HCT116 (cell line): ENCODE data around the gene HUNK.

ENCODE experiments used
- CEBPB ChIP-seq: IDR thresholded peaks from 2 replicates; pipeline ENCODE4 v1.6.1; 2012; ENCODE audit warnings: low read depth
- EZH2 ChIP-seq: fragments of 200-600 bp; sonication (generic); IDR thresholded peaks from 2 replicates; pipeline ENCODE4 v1.6.1; 2017; ENCODE audit warnings: antibody characterized with exemption, mixed run types
- JUND ChIP-seq: IDR thresholded peaks from 2 replicates; pipeline ENCODE4 v1.6.1; 2012
- POLR2A ChIP-seq: IDR thresholded peaks from 2 replicates; pipeline ENCODE4 v1.7.0; 2011; ENCODE audit warnings: borderline replicate concordance; ENCODE audit not compliant: insufficient read depth, insufficient read length; ENCODE audit errors: extremely low read depth
- POLR2AphosphoS5 ChIP-seq: IDR thresholded peaks from 2 replicates; pipeline ENCODE4 v1.6.1; 2011; ENCODE audit warnings: mild to moderate bottlenecking, low read depth, low read length, moderate library complexity
- ZFX ChIP-seq: fragments of 450-650 bp; IDR thresholded peaks from 2 replicates; pipeline ENCODE4 v1.6.1; 2017
- TF ChIP-seq, protein P1 (sequence below), 3 experiments: fragments of 200-600 bp in 1 of 3; sonication (generic) in 1 of 3; IDR thresholded peaks in 2 of 3; conservative IDR thresholded peaks in 1 of 3; 2 replicates each; pipeline ENCODE4 v1.5.1; 2012 to 2017; ENCODE audit warnings: low read depth in 2 of 3, low read length in 2 of 3, antibody characterized with exemption in 1 of 3, borderline replicate concordance in 1 of 3, control low read depth in 1 of 3, mild to moderate bottlenecking in 1 of 3, mixed read lengths in 1 of 3, mixed run types in 1 of 3, moderate library complexity in 1 of 3; ENCODE audit not compliant: insufficient read depth in 1 of 3
- TF ChIP-seq, protein P2 (sequence below): IDR thresholded peaks from 2 replicates; pipeline ENCODE4 v1.6.1; 2012

DNA sequence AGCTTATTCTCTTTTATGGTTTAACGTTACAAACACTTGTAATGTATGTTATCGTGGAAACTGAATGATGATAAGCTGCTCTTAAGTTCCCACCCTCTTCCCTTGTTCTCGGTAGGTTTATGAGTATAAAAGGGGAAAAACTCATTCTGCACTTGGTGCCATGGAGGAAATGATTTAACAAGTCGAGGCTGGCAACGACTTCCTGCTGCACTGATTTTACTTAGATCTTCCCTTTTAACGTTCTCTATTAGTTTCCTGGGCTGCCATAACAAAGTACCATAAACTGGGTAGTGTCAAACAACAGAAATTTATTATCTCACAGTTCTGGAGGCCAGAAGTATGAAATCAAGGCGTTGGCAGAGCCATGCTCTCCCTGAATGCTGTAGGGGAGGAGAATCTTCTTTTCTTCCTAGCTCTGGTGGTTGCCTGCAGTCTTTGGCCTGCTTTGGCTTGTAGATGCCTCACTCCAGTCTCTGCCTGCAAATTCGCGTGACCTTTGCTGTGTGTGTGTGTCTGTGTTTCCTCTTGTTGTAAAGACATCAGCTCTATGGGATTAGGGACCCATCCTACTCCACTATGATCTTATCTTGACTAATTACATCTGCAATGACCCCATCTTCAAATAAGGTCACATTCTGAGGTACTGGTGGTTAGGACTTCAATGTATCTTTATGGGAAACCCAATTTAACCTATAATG lies 26.3 kb downstream of the HUNK start:
- TF ChIP-seq, protein P1, sequence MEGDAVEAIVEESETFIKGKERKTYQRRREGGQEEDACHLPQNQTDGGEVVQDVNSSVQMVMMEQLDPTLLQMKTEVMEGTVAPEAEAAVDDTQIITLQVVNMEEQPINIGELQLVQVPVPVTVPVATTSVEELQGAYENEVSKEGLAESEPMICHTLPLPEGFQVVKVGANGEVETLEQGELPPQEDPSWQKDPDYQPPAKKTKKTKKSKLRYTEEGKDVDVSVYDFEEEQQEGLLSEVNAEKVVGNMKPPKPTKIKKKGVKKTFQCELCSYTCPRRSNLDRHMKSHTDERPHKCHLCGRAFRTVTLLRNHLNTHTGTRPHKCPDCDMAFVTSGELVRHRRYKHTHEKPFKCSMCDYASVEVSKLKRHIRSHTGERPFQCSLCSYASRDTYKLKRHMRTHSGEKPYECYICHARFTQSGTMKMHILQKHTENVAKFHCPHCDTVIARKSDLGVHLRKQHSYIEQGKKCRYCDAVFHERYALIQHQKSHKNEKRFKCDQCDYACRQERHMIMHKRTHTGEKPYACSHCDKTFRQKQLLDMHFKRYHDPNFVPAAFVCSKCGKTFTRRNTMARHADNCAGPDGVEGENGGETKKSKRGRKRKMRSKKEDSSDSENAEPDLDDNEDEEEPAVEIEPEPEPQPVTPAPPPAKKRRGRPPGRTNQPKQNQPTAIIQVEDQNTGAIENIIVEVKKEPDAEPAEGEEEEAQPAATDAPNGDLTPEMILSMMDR (IDR thresholded peaks at IDR 0.05 in 2 of 3, conservative IDR thresholded peaks at IDR 0.05 in 1 of 3; ENCODE audit: borderline replicate concordance in 1 of 3, insufficient read depth in 1 of 3, low read depth in 2 of 3, low read length in 2 of 3): no peak
- no peak for TF ChIP-seq POLR2A
- TF ChIP-seq ZFX: no peak
- no peak for TF ChIP-seq JUND
- TF ChIP-seq, protein P2, sequence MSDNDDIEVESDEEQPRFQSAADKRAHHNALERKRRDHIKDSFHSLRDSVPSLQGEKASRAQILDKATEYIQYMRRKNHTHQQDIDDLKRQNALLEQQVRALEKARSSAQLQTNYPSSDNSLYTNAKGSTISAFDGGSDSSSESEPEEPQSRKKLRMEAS: no peak
- TF ChIP-seq EZH2: no peak
- no peak for TF ChIP-seq POLR2AphosphoS5
- no peak for TF ChIP-seq CEBPB
